GM18873 (cell line): ENCODE data around the gene CPNE5.

ENCODE experiments used
- ATAC-seq: cut with Tn5 transposase; IDR thresholded peaks from one replicate; pipeline ENCODE4 v1.9.1; 2021; ENCODE audit warnings: mild to moderate bottlenecking, moderate library complexity, moderate number of reproducible peaks; ENCODE audit not compliant: unreplicated experiment, low FRiP score

CPNE5 gene

DNA sequence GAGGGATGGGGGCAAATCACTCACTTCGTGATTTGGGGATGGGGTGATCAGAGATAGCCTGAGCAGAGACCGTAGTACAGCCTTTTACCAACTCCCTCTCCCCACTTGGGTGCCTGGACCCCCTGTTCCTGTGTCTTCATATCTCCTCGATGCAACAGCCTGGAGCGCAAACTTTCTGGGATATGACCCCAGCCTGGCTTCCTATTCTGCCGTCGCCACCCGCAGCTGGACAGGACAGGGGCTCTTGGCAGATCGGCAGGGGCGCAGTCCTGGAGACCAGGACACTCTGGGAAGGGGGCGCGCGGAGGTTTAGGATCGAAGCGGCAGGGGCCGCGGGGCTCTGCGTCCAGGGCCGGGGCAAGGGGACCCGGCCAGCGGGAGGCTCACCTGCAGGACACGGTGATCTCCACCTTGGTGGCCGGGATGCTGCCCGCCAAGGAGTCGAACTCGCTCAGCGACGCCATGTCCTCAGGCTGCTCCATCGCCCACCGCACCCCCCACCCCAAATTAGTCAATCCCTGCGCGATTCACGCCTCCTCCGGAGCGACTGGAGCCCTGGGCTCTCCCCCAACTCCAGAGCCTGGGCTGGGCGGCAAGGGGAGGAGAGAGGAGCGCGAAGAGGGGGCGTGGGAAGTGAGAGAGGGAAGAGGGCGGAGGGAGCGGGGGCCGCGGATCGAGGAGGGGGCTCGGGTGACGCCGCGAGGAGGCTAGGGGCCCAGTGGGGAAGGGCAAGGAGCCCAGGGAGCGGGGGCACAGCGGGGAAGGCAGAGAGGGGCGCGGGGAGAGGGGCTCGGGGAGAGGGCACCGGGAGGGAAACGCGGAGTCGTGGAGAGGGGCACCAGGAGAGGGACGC, at the start of gene CPNE5:
Gene CPNE5 (minus strand): TSS at position 549 of the 853 bp plus-strand sequence. CDS start 67 bp downstream, at position 482.
- no peak for ATAC-seq

- no peak for ATAC-seq
Observed at GRCh38 chr6:36888115-36888643, 48.9 kb upstream of the CPNE5 start.

DNA sequence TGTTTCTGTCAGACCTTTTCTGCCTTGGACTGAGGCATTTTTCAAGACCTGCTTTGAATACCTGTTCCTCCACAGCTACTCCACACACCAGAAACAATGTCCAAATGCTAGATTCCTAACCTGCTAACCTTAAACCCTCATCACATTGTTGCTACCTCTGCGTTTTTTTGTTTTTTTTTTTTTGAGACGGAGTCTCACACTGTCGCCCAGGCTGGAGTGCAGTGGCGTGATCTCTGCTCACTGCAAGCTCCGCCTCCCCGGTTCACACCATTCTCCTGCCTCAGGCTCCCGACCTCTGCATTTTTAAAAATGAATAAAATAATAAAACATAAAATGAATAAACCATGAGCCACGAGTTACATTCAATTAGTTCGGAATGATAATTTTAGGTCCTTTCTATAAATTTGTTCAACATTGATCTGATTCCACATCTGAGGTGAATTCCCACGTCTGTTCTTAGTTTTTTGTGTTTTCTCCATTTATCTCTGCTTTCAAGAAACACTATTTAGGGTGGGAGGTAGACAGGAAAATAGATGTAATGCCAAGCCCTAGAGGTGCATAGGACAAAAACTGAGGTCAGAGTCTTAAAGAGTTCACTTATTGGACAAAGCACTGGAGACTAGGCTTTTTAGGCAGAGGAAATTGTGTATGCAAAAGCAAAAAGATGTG, 47.8 kb upstream of the CPNE5 start:
- ATAC-seq: no peak

GRCh38 chr6:36885461-36886401, 46.5 kb upstream of the CPNE5 start, which contains the start of gene C6orf89:
C6orf89 (plus strand) TSS chr6:36885952; CDS start chr6:36899445, 13,493 bp downstream.
- peak; percentile 94 for ATAC-seq

DNA sequence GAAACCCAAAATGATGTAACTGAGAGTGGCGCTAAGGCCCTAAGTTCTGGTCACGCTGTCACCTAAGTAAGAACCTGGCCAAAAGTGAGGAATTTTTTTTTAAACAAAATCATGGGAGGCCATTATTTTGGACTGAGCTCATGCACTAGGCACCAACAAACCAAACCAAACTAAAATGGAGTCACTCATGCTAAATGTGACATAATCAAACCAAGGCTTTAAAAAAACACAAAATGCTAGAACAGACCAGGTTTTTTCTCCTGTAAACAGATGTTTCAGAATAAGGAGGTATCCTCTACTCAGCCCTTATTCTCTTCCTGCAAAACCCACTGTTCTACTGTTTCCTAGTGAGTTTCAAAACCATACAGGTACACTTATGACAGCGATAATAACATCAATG, 45.4 kb upstream of the CPNE5 start:
- no peak for ATAC-seq

GRCh38 chr6:36875250-36875633, 36.0 kb upstream of the CPNE5 start:
- ATAC-seq: no peak

GRCh38 chr6:36874443-36875249, 35.4 kb upstream of the CPNE5 start, which contains the start of gene PPIL1:
PPIL1 (minus strand) TSS chr6:36874803; CDS start chr6:36874772, 31 bp downstream.
- peak; percentile 54 for ATAC-seq

GRCh38 chr6:36873612-36874442, 34.6 kb upstream of the CPNE5 start:
- no peak for ATAC-seq

- ATAC-seq: no peak
Observed at GRCh38 chr6:36873115-36873514, 33.9 kb upstream of the CPNE5 start.

DNA sequence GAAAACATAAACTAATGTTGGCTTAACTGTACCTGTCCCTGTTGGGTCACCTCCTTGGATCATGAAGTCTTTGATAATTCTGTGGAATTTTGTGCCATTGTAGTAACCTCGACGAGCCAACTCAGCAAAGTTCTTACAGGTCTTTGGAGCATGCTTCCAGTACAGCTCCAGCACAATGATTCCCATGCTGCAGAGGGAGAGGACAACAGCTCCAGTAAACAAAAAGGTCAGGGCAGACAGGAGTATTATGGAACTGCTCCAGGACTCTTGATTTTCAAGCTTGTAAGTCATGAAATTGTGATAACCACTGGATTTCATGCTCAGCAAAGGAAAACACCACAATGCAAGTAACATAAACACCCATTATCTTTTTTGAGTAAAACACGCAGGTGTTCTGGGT, 32.4 kb upstream of the CPNE5 start:
- no peak for ATAC-seq

DNA sequence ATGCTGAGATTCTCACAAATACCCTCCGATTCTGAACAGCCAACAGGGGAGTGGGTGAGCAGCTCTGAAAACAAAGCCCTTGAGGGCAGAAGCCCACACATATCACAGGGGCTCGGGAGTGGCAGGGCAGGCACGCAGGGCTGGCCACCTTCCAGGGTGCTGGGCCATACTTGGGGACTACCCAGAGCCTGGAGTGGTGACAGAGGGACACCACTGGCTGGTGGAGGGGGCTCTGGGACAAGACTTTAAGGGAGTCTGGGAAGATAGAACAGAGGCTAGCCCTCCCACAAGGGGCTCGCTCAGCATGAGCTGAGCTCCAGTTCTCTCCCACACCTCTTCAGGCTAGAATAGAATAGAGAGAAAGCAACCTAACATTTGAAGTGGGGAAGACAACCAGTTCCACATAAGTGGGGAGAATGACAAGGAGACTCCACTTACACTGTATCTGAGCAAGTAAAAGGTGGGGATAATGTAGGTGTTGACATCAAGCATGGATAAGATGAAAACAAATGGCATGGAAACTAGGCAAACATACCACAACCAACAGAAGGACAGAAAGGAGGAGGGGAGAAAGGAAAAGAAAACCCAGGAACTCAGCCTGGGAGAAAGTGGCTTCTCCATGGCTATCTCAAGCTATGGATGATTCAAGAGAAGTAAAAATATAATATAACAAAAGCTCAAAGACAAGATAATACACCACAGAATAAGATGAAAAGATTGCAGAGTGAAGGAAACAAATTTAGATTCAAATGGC, 28.4 kb upstream of the CPNE5 start:
- no peak for ATAC-seq

GRCh38 chr6:36865835-36866234, 26.6 kb upstream of the CPNE5 start:
- no peak for ATAC-seq

- no peak for ATAC-seq
Observed at GRCh38 chr6:36863670-36864540, 24.7 kb upstream of the CPNE5 start.

DNA sequence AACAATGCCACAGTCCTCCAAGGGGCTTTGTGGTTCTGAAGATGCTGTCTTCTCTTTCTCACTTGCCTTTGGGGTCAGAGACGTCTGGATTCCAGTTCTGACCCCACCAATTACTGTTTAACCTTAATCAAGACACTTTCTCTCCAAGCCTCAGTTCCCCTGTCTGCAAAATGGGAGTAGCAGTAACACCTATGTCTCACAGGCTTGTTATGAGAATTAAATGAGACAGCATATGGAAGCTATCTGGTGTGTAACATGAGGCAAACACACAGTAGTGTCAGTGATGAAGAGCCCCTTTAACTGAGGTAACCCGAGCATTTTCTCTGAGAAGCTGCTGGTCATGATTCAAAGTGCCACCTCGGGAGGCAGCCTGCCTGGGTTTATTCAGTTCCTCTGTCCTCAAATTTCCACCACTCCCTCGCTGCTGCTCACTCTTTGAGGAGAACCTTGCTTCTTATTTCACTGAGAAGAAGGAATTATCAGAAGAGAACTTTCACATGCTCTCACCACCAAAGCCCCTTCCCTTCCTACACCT, 23.7 kb upstream of the CPNE5 start:
- ATAC-seq: no peak

DNA sequence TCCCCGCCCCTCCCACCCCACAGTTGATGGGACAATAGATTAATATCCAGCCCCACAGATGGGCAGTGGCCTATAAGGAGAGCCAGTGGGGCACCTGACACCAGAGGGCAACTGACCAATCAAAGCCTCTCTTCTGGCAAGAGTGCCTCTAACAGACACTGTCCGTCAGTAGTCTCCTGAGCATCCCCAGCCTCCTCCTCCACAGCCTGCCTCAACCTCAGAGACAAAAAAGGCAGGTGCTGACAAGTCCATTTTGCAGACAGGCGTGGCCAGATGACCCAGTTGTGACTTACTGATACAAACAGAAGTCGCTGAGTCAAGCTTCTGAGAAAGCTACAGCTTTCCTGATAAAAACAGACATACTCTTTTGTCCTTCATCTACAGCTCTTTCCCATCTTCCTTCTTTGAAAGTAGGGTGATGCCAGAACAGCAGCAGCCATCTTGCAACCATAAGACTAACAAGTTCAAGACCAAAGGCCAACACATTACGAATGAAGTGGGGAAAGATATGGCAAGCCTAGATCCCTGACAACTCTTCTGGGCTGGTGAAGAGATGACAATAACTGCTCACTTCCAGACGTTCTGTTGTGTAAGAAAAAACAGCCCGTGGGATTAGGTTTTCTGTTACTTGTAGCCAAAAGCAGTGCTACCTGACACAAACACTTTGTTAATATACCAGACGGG, 23.1 kb upstream of the CPNE5 start:
- ATAC-seq: no peak

- no peak for ATAC-seq
Observed at GRCh38 chr6:36860126-36860525, 20.9 kb upstream of the CPNE5 start.
